Subcutaneous adipose tissue (tissue), 4 donors: ENCODE data around the gene PITPNM3. TPM values are rescaled to one million over a fixed set of nuclear protein-coding genes. Genes with fewer than 3 reads are reported as not detected.

Experiments used
- total RNA-seq, 4 donors: library from RNA; depleted of rRNA; stranded (reverse); fragments of >200 nt; gene quantifications; one replicate each; pipeline ENCODE4 v1.1.0, GENCODE V29; 2016
- TF ChIP-seq, protein P1 (sequence below): fragments of 450-650 bp; IDR thresholded peaks from one replicate; pipeline ENCODE4 v1.5.1; 2016; ENCODE audit warnings: low read depth, mild to moderate bottlenecking, control low read depth, antibody characterized with exemption, moderate library complexity

Gene PITPNM3
- total RNA-seq, 4 donors from 2014 or later, result 0.34 to 1.9 (median 1.2) TPM

DNA sequence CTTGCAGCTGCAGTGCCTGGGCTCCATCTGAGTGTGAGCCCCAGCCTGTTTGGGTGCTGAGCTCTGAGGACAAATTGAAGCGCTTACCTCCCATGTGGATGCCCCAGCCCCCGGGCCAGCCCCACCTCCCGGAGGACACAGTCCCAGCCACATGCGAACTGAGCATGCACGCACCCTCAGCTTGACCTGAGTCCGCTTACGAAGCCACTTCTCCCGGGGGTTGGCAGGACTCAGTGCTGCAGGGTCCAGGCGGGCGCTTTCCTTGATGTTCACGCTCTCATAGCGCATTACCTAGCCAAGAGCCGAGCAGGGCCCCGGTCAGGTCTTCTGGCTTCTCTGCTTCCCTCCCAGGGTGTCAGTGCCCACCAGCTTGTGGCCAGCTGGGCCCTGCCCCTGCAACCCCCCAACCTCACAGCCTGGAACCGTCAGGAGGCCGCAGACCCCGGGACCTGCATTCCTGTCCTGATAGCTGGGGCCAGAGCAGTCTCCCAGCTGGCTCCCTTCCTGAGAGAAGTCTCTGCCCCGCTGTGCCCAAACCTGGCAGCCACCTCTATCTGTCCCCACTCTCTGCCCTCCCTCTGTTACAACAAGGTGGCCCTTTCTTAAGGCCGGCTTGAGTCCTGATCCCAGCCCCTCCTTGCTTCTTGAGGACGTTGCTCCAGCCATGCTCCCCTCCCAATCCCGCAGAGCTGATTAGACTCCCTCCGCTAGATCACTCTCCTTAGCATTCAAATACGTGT is 88.1 kb downstream of the PITPNM3 start:
- TF ChIP-seq, protein P1, sequence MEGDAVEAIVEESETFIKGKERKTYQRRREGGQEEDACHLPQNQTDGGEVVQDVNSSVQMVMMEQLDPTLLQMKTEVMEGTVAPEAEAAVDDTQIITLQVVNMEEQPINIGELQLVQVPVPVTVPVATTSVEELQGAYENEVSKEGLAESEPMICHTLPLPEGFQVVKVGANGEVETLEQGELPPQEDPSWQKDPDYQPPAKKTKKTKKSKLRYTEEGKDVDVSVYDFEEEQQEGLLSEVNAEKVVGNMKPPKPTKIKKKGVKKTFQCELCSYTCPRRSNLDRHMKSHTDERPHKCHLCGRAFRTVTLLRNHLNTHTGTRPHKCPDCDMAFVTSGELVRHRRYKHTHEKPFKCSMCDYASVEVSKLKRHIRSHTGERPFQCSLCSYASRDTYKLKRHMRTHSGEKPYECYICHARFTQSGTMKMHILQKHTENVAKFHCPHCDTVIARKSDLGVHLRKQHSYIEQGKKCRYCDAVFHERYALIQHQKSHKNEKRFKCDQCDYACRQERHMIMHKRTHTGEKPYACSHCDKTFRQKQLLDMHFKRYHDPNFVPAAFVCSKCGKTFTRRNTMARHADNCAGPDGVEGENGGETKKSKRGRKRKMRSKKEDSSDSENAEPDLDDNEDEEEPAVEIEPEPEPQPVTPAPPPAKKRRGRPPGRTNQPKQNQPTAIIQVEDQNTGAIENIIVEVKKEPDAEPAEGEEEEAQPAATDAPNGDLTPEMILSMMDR, result no peak

DNA sequence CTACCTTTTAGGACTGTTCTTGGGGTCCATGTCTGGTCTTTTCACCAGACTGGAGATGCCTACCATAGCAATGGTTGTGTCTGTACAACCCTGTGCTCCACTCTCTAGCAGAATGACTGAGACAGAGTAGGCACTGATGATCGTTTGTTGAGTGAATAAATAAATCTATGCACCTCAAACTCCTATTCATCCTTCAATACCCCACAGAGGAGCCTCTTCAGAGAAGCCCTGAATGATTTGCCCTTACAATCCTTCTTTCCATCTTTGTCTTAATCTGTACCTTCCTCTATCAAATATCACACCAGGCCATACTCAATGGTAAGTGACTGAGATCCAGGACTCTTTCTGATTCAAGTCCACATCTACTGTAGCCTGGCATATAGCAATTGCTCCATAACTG is 88.8 kb downstream of the PITPNM3 start:
- TF ChIP-seq, protein P1, result no peak

DNA sequence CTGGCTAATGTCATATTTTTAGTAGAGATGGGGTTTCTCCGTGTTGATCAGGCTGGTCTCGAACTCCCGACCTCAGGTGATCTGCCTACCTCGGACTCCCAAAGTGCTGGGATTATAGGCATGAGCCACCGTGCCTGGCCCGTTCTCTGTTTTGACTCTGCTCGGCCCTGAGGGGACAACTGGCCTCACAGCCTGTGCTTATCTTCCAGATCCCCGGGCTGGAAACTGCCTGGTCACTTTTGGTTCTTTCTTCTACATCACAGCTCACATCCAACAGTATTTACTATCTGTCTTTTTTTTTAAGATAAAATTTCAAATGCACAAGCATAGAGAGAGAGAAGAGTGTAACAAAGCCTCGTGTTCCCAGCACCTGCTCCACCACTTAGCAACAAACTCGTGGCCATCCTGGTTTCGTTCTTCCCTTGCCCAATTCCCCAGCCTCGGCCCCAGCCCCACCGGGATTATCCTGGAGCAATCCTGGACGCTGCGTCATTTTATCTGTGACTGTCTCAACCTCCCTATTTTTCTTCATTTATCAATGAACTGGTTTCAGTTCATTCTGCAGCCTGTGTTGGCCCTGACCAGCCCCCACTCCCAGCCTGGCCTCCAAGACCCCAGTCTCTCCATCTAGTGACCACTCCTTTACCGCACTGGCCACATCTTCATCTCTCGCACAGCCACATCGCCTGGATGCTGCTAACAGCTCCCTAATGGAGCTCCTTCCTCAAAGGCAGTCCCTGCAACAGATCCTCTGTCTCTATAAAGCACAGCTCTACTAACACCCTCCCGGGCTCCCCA is 91.0 kb downstream of the PITPNM3 start:
- TF ChIP-seq, protein P1, result no peak

DNA sequence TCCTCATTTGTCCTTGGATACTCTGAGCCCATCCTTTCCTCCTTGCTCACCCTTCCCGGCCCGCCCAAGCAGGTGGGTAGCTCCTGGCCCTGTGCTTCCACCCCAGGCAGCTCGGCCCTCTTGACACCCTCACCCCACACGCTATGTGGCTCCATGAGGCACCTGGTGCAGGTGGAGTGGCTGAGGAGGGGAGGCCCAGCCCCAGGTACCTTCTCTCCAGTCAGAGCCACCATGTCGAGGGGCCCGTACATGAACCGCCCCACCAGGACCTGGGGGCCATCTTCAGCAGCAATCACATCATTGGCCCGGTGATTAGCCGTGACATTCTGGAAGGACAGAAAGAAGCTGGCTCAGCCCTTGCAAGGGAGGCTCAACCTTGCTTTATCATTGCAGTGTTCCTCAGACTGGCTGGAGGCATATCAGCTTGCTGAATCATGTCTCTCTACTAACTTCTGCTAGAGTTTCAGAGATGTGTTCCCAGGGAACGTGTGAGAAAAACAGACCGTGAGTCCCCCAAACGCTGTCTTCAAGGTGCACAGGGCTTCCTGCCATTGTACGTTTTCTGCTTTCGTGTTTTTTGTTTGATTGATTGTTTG is 91.8 kb downstream of the PITPNM3 start:
- TF ChIP-seq, protein P1, result no peak

DNA sequence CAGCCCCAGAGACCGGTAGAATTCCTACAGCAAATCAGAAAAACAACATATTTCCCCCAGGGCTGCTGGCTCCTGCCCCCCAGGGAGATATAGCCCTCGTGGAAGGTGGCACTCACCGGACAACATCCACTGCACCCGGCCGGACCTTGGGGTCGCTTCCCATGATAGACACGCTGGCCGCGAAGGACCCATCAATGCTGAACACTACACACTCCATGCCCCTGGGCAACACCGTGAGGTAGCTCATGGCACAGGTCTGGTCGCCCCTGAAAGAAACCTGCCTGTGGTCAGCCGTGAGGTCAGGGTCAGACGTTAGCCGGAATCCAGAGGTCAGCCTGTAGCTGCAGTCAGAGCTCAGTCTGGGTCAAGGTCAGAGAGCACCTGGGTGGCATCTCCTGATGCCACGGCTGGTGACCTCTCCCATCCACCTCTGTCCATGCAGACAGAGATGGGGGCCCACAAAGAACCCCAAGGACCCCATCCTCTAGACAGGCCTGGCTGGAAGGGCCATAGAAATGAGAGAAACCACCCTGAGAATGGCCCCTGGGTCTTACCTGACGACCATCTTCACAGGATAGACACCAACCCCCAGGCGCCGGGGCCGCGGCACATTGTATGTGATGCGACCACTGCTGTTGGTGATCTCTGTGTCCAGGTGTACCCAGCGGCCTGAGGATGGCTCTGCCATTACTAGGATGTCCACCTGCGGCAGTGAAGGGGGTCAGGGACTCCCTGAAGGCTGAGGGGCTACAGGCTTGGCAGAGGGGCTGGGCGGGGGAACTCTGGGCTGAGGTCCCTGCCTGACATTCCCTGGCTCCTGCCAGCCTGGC is 92.5 kb downstream of the PITPNM3 start:
- TF ChIP-seq, protein P1, result no peak

DNA sequence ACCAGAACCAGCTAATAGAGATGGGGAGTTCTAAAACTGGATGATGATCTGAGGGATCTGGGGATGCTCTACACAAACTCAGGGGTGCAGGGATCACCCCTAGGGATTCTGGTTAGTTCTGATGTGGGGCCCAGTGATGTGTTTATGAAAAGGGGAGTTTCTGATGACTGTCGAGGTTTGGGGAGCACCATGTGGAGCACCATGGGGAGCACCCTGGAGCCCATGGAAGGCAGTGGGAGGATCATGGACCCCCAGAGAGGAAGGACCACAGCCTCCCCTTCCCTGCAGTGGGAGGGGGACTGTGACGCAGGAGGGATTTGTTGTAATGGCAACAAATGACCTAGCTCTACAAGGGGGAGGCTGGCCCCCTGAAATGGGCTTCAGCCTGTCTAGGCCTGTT is 93.7 kb downstream of the PITPNM3 start:
- TF ChIP-seq, protein P1, result no peak
